ENCODE data around the gene TRPM3. TPM values are rescaled to one million over a fixed set of nuclear protein-coding genes. Genes with fewer than 3 reads are reported as not detected.

The TRPM3 gene
- polyA plus RNA-seq, 2 of the 4 experiments (the other 2 are of a cell fraction): not detected

DNA sequence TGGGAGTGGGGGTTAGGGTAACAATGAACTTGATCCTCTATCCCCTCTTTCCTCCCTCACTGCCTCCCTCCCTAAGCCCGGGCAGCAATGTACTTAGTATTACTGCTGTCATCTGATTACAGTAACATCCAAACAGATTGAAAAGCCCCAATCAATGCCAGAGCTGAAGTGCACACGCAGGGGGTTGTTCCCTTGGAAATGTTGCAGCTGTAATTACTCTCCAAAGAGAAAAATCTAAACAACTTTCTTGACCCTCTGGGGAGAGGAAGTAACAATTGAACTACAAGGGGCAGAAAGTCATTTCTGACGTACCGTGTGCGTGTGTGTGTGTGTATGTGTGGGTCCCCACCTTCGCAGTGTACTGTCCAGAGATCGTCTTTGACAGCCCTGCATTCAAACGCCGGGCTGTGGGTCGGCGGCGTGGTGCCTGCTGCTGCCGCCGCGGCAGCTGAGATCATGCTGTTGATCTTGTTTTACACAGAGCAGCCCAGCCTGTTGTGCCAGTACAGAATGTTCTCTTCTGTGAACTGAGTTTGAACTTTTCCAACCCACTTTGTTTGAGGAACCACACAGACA lies 640.9 kb downstream of the TRPM3 start:
- ATAC-seq (no peak), FAIRE-seq (no peak)

DNA sequence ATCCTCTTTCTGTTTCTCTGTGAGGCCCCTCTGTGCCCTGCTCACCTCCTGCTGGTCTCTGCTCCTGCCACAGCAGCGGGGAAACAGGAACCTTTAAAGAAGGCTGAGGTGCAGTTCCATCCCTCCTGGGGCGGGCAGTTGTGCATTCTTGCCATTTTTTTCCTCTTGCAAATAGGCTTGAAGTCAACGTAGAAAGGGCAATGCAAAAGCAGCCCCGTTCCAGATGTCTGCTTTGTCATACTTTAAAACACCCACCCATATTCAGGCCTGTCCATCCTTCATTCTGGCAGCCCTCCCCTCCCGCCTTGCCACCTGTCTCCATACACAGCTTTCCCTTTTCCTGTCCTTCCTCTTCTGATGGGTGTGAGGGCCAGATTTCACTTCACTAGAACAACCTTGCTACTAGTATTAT lies 641.5 kb downstream of the TRPM3 start:
- Histone ChIP-seq H3K9me3 (no peaks in the 10 kb centered on the region), H3K4me2 (peak overlapping the region; percentile 20; the same call in 1 of the 3 replicates), H3K4me1 (peaks cover 12% of the 10 kb centered on the region; the same call in 1 of the 3 replicates), H3K4me3 (no peak overlapping the region), H3K27ac (peak overlapping the region; percentile 10 to 41; a peak in 1 of 6 replicates)
- WGBS (ENCODE audit: missing lambda C conversion rate): 52% methylated on average over 5 of the region's 5 CpGs
- no peak for TF ChIP-seq ZFP36 (IDR thresholded peaks at IDR 0.05; ENCODE audit: borderline replicate concordance, partially characterized antibody)
- no peak for ATAC-seq
- DNase-seq (ENCODE audit: low read depth in 1 of 2, low spot score in 1 of 2): no peak
- POLR2A ChIA-PET: interaction anchor here (1.5 to 2.3 kb wide), 2 partner anchors 61 to 66 kb away, joined by 3 to 11 read pairs; partner anchors contain the start of gene KLF9
- no peak for FAIRE-seq
- CTCF ChIA-PET: interaction anchor here (1.0 kb wide), 1 partner anchor 86 kb away, joined by 3 read pairs; no protein-coding TSS in a partner anchor

More for the DNA sequence above, 640.9 kb downstream of the TRPM3 start:
- H3K4me1 ChIP-seq: peaks cover 12% of the 10 kb centered on the region; the same call in 1 of the 3 replicates
- no peak for DNase-seq (ENCODE audit: low read depth in 1 of 2, low spot score in 1 of 2)
- H3K4me3 ChIP-seq: no peak overlapping the region
- WGBS (ENCODE audit: missing lambda C conversion rate): 89% methylated on average over 15 of the region's 15 CpGs
- no peaks in the 10 kb centered on the region for H3K9me3 ChIP-seq
- POLR2A ChIA-PET: interaction anchor here (2.3 kb wide), 1 partner anchor 62 kb away, joined by 11 read pairs; no protein-coding TSS in a partner anchor
- CTCF ChIA-PET: no interaction called here
- TF ChIP-seq FOSB (CRISPR knock-in tag; IDR thresholded peaks at IDR 0.05): no peak
- TF ChIP-seq EHMT2 (IDR thresholded peaks at IDR 0.05; ENCODE audit: low read depth): no peak
- TF ChIP-seq, protein P1, sequence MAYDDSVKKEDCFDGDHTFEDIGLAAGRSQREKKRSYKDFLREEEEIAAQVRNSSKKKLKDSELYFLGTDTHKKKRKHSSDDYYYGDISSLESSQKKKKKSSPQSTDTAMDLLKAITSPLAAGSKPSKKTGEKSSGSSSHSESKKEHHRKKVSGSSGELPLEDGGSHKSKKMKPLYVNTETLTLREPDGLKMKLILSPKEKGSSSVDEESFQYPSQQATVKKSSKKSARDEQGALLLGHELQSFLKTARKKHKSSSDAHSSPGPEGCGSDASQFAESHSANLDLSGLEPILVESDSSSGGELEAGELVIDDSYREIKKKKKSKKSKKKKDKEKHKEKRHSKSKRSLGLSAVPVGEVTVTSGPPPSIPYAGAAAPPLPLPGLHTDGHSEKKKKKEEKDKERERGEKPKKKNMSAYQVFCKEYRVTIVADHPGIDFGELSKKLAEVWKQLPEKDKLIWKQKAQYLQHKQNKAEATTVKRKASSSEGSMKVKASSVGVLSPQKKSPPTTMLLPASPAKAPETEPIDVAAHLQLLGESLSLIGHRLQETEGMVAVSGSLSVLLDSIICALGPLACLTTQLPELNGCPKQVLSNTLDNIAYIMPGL (CRISPR knock-in tag; IDR thresholded peaks at IDR 0.05; ENCODE audit: borderline replicate concordance): no peak
- TF ChIP-seq JUNB (IDR thresholded peaks at IDR 0.05): no peak
- TF ChIP-seq, protein P2, sequence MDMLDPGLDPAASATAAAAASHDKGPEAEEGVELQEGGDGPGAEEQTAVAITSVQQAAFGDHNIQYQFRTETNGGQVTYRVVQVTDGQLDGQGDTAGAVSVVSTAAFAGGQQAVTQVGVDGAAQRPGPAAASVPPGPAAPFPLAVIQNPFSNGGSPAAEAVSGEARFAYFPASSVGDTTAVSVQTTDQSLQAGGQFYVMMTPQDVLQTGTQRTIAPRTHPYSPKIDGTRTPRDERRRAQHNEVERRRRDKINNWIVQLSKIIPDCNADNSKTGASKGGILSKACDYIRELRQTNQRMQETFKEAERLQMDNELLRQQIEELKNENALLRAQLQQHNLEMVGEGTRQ (IDR thresholded peaks at IDR 0.05): no peak
- no peak for TF ChIP-seq CBX8 (IDR thresholded peaks at IDR 0.05)
- TF ChIP-seq ZNF302 (CRISPR knock-in tag; IDR thresholded peaks at IDR 0.05): no peak
- no peak for TF ChIP-seq CEBPB (IDR thresholded peaks at IDR 0.05)
- no peak for TF ChIP-seq ZFP36 (IDR thresholded peaks at IDR 0.05; ENCODE audit: borderline replicate concordance, partially characterized antibody)
- TF ChIP-seq, protein P3, sequence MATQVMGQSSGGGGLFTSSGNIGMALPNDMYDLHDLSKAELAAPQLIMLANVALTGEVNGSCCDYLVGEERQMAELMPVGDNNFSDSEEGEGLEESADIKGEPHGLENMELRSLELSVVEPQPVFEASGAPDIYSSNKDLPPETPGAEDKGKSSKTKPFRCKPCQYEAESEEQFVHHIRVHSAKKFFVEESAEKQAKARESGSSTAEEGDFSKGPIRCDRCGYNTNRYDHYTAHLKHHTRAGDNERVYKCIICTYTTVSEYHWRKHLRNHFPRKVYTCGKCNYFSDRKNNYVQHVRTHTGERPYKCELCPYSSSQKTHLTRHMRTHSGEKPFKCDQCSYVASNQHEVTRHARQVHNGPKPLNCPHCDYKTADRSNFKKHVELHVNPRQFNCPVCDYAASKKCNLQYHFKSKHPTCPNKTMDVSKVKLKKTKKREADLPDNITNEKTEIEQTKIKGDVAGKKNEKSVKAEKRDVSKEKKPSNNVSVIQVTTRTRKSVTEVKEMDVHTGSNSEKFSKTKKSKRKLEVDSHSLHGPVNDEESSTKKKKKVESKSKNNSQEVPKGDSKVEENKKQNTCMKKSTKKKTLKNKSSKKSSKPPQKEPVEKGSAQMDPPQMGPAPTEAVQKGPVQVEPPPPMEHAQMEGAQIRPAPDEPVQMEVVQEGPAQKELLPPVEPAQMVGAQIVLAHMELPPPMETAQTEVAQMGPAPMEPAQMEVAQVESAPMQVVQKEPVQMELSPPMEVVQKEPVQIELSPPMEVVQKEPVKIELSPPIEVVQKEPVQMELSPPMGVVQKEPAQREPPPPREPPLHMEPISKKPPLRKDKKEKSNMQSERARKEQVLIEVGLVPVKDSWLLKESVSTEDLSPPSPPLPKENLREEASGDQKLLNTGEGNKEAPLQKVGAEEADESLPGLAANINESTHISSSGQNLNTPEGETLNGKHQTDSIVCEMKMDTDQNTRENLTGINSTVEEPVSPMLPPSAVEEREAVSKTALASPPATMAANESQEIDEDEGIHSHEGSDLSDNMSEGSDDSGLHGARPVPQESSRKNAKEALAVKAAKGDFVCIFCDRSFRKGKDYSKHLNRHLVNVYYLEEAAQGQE (IDR thresholded peaks at IDR 0.05): no peak
- H3K4me2 ChIP-seq: no peak overlapping the region
- H3K27ac ChIP-seq: peak overlapping the region in 1 of 2 experiments; percentile 41; a peak in 1 of 6 replicates

Small RNA genes lying within 50 kb of the gene (small RNA-seq; reads per million reads assigned to genes)
- 0 to 2.4 (median 0) reads per million in 6 experiments for gene MIR204
- gene RN7SL726P: 0 reads per million in 6 experiments

Data from A549 (cell line).